Measurements from ENCODE around the gene DNAJC1. TPM values are rescaled to one million over a fixed set of nuclear protein-coding genes. Genes with fewer than 3 reads are reported as not detected.

DNAJC1 gene
- total RNA-seq, 2 experiments from 2014 or later, result 16.8 to 19.3 TPM

GRCh38 chr10:21810582-21811244 lies 192.8 kb downstream of the DNAJC1 start:
- H3K4me3 ChIP-seq (ENCODE audit: low read length), result no peak overlapping the region
- CTCF ChIA-PET, result no interaction called here
- H3K36me3 ChIP-seq (ENCODE audit: insufficient read depth, low read length), result no peaks in the 10 kb centered on the region
- H3K4me1 ChIP-seq (ENCODE audit: insufficient read depth, low read length), result no peaks in the 10 kb centered on the region
- H3K27ac Mint-ChIP-seq, result no peak overlapping the region
- no peaks in the 10 kb centered on the region for H3K27me3 Mint-ChIP-seq
- H3K9me3 Mint-ChIP-seq, result peaks cover 4% of the 10 kb centered on the region
- POLR2A ChIA-PET, result no interaction called here
- no peak for DNase-seq
- H3K27me3 ChIP-seq (ENCODE audit: control insufficient read depth in 1 of 2, insufficient read depth in 2 of 2, low read length in 2 of 2), result no peaks in the 10 kb centered on the region
- no peak overlapping the region for H3K27ac ChIP-seq (ENCODE audit: low read depth in 1 of 2, low read length in 2 of 2)
- peaks cover 14% of the 10 kb centered on the region for H3K36me3 Mint-ChIP-seq (ENCODE audit: low read depth)
- TF ChIP-seq CTCF (IDR thresholded peaks at IDR 0.05), result no peak
- intact Hi-C loops (cut with DNase I, micrococcal nuclease), result no loop called here
- H3K9me3 ChIP-seq (ENCODE audit: control insufficient read depth in 1 of 2, insufficient read depth in 1 of 2, low read length in 2 of 2), result peaks cover 0 to 5% of the 10 kb centered on the region in 2 experiments
- H3K4me1 Mint-ChIP-seq (ENCODE audit: low read depth), result no peaks in the 10 kb centered on the region
- no peak overlapping the region for H3K4me3 Mint-ChIP-seq
- ATAC-seq (ENCODE audit: poor library complexity), result no peak

GRCh38 chr10:21808550-21808949 lies 195.0 kb downstream of the DNAJC1 start:
- no peak overlapping the region for H3K27ac Mint-ChIP-seq
- H3K36me3 ChIP-seq (ENCODE audit: insufficient read depth, low read length), result no peaks in the 10 kb centered on the region
- no peak for TF ChIP-seq CTCF (IDR thresholded peaks at IDR 0.05)
- CTCF ChIA-PET, result no interaction called here
- no peaks in the 10 kb centered on the region for H3K27me3 Mint-ChIP-seq
- POLR2A ChIA-PET, result no interaction called here
- no peaks in the 10 kb centered on the region for H3K4me1 ChIP-seq (ENCODE audit: insufficient read depth, low read length)
- intact Hi-C loops (cut with DNase I, micrococcal nuclease), result no loop called here
- H3K9me3 Mint-ChIP-seq, result no peaks in the 10 kb centered on the region
- H3K27me3 ChIP-seq (ENCODE audit: control insufficient read depth in 1 of 2, insufficient read depth in 2 of 2, low read length in 2 of 2), result no peaks in the 10 kb centered on the region
- H3K36me3 Mint-ChIP-seq (ENCODE audit: low read depth), result peaks cover 3% of the 10 kb centered on the region
- H3K4me1 Mint-ChIP-seq (ENCODE audit: low read depth), result no peaks in the 10 kb centered on the region
- ATAC-seq (ENCODE audit: poor library complexity) (no peak), DNase-seq (no peak)
- H3K4me3 Mint-ChIP-seq, result no peak overlapping the region
- H3K4me3 ChIP-seq (ENCODE audit: low read length), result no peak overlapping the region
- peaks cover 0 to 5% of the 10 kb centered on the region in 2 experiments for H3K9me3 ChIP-seq (ENCODE audit: control insufficient read depth in 1 of 2, insufficient read depth in 1 of 2, low read length in 2 of 2)
- no peak overlapping the region for H3K27ac ChIP-seq (ENCODE audit: low read depth in 1 of 2, low read length in 2 of 2)

GRCh38 chr10:21807180-21807579 lies 196.3 kb downstream of the DNAJC1 start:
- H3K4me1 ChIP-seq (ENCODE audit: insufficient read depth, low read length), result no peaks in the 10 kb centered on the region
- Mint-ChIP-seq H3K9me3 (no peaks in the 10 kb centered on the region), H3K4me3 (no peak overlapping the region), H3K4me1 (ENCODE audit: low read depth) (no peaks in the 10 kb centered on the region), H3K27me3 (no peaks in the 10 kb centered on the region), H3K36me3 (ENCODE audit: low read depth) (peaks cover 3% of the 10 kb centered on the region), H3K27ac (no peak overlapping the region)
- POLR2A ChIA-PET, result interaction anchor here (1.9 kb wide), 1 partner anchor 42 kb away, joined by 5 read pairs; no protein-coding TSS in a partner anchor
- no peaks in the 10 kb centered on the region for H3K36me3 ChIP-seq (ENCODE audit: insufficient read depth, low read length)
- no peaks in the 10 kb centered on the region for H3K27me3 ChIP-seq (ENCODE audit: control insufficient read depth in 1 of 2, insufficient read depth in 2 of 2, low read length in 2 of 2)
- ATAC-seq (ENCODE audit: poor library complexity) (no peak), DNase-seq (no peak)
- H3K4me3 ChIP-seq (ENCODE audit: low read length), result no peak overlapping the region
- no peak for TF ChIP-seq CTCF (IDR thresholded peaks at IDR 0.05)
- no peak overlapping the region for H3K27ac ChIP-seq (ENCODE audit: low read depth in 1 of 2, low read length in 2 of 2)
- intact Hi-C loops (cut with DNase I, micrococcal nuclease), result no loop called here
- CTCF ChIA-PET, result no interaction called here
- H3K9me3 ChIP-seq (ENCODE audit: control insufficient read depth in 1 of 2, insufficient read depth in 1 of 2, low read length in 2 of 2), result no peaks in the 10 kb centered on the region

Data from CD4-positive, alpha-beta T cell (primary cell).